BE2C (cell line): ENCODE data around the gene SDR42E2. TPM values are rescaled to one million over a fixed set of nuclear protein-coding genes. Genes with fewer than 3 reads are reported as not detected.

Experiments used
- DNase-seq: peaks from one replicate; pipeline ENCODE4 v3.0.0-alpha.2; 2020
- H3K27me3 ChIP-seq: fragments of 250-450 bp; sonication (Bioruptor Pico); 2 replicates; pipeline ENCODE4 v1.5.1; 2020; ENCODE audit warnings: mild to moderate bottlenecking
- H3K36me3 ChIP-seq: fragments of 250-450 bp; sonication (Bioruptor Pico); 2 replicates; pipeline ENCODE4 v1.5.1; 2020; ENCODE audit warnings: mild to moderate bottlenecking
- H3K4me1 ChIP-seq: fragments of 250-450 bp; sonication (Bioruptor Pico); 2 replicates; pipeline ENCODE4 v1.5.1; 2020
- H3K4me3 ChIP-seq: 2 replicates; pipeline ENCODE4 v1.5.1; 2011; ENCODE audit warnings: low read depth, low read length
- H3K9me3 ChIP-seq: fragments of 250-450 bp; sonication (Bioruptor Pico); 2 replicates; pipeline ENCODE4 v1.5.1; 2020
- CTCF ChIP-seq: IDR thresholded peaks from 2 replicates; pipeline ENCODE4 v1.5.1; 2012; ENCODE audit warnings: mild to moderate bottlenecking, low read depth, low read length
- polyA plus RNA-seq: library from polyadenylated mRNA; unstranded; fragments of >200 nt; gene quantifications from one replicate; pipeline ENCODE4 v1.2.1, GENCODE V29; 2012; ENCODE audit warnings: low read depth, missing spikeins; ENCODE audit not compliant: insufficient read length, insufficient read depth

Gene SDR42E2
- polyA plus RNA-seq = not detected

GRCh38 chr16:22161999-22162655 lies at the start of gene SDR42E2:
Gene SDR42E2 (plus strand): TSS chr16:22162506. CDS start chr16:22165583, 3,077 bp downstream.
- Histone ChIP-seq H3K36me3 (no peaks in the 10 kb centered on the region), H3K9me3 (no peaks in the 10 kb centered on the region), H3K27me3 (peaks cover 17% of the 10 kb centered on the region), H3K4me1 (no peaks in the 10 kb centered on the region), H3K4me3 (no peak within 1 kb of the TSS)
- TF ChIP-seq CTCF = no peak
- peak; percentile 21 for DNase-seq

- H3K27me3 ChIP-seq = peaks cover 4% of the 10 kb centered on the region
- no peaks in the 10 kb centered on the region for H3K4me1 ChIP-seq
- TF ChIP-seq CTCF = no peak
- no peaks in the 10 kb centered on the region for H3K36me3 ChIP-seq
- H3K4me3 ChIP-seq = no peak overlapping the region
- no peaks in the 10 kb centered on the region for H3K9me3 ChIP-seq
- DNase-seq = no peak
Observed at GRCh38 chr16:22116095-22116700, 46.1 kb upstream of the SDR42E2 start.

GRCh38 chr16:22117609-22118008 lies 44.7 kb upstream of the SDR42E2 start:
- Histone ChIP-seq H3K9me3 (no peaks in the 10 kb centered on the region), H3K36me3 (no peaks in the 10 kb centered on the region), H3K4me3 (no peak overlapping the region), H3K27me3 (no peaks in the 10 kb centered on the region), H3K4me1 (no peaks in the 10 kb centered on the region)
- TF ChIP-seq CTCF = no peak
- no peak for DNase-seq

- DNase-seq = no peak
- Histone ChIP-seq H3K36me3 (no peaks in the 10 kb centered on the region), H3K27me3 (no peaks in the 10 kb centered on the region), H3K4me3 (no peak overlapping the region), H3K9me3 (no peaks in the 10 kb centered on the region), H3K4me1 (no peaks in the 10 kb centered on the region)
- TF ChIP-seq CTCF = no peak
Observed at GRCh38 chr16:22120440-22120839, 41.9 kb upstream of the SDR42E2 start.

- Histone ChIP-seq H3K36me3 (no peaks in the 10 kb centered on the region), H3K4me1 (no peaks in the 10 kb centered on the region), H3K4me3 (no peak overlapping the region), H3K9me3 (no peaks in the 10 kb centered on the region), H3K27me3 (no peaks in the 10 kb centered on the region)
- no peak for DNase-seq
- TF ChIP-seq CTCF = no peak
Observed at GRCh38 chr16:22122239-22122638, 40.1 kb upstream of the SDR42E2 start.

- Histone ChIP-seq H3K36me3 (no peaks in the 10 kb centered on the region), H3K9me3 (no peaks in the 10 kb centered on the region; the same call in 1 of the 2 replicates), H3K4me3 (no peak overlapping the region), H3K4me1 (no peaks in the 10 kb centered on the region), H3K27me3 (no peaks in the 10 kb centered on the region)
- DNase-seq = no peak
- no peak for TF ChIP-seq CTCF
Observed at GRCh38 chr16:22123146-22123545, 39.2 kb upstream of the SDR42E2 start.
